Cardiac muscle cell (in vitro differentiated cells and primary cell): ENCODE data around the gene CFAP46. TPM values are rescaled to one million over a fixed set of nuclear protein-coding genes. Genes with fewer than 3 reads are reported as not detected.

Experiments used
- DNase-seq, 2 donors: peaks; one replicate each; pipeline versions ENCODE4 v3.0.0 to v3.0.0-alpha.2; 2010 to 2017; ENCODE audit warnings: low read depth in 1 of 2, low spot score in 1 of 2
- H3K27ac ChIP-seq: fragments of 200-600 bp; sonication (generic); 2 replicates; pipeline ENCODE4 v1.5.1; 2016
- H3K27me3 ChIP-seq: fragments of 200-600 bp; sonication (generic); 2 replicates; pipeline ENCODE4 v1.6.0; 2016; ENCODE audit warnings: control low read depth
- H3K36me3 ChIP-seq: fragments of 200-600 bp; sonication (generic); 2 replicates; pipeline ENCODE4 v1.5.1; 2016; ENCODE audit warnings: control low read depth
- H3K4me1 ChIP-seq: fragments of 200-600 bp; sonication (generic); 2 replicates; pipeline ENCODE4 v1.8.1; 2017; ENCODE audit warnings: low read depth, mild to moderate bottlenecking, mixed run types
- H3K4me3 ChIP-seq: fragments of 200-600 bp; sonication (generic); 2 replicates; pipeline ENCODE4 v1.5.1; 2016; ENCODE audit warnings: mild to moderate bottlenecking
- H3K9me3 ChIP-seq: fragments of 200-600 bp; sonication (generic); 2 replicates; pipeline ENCODE4 v1.5.1; 2017; ENCODE audit warnings: low read depth, mild to moderate bottlenecking, control low read depth
- CTCF ChIP-seq: IDR thresholded peaks from 2 replicates; pipeline ENCODE4 v1.5.1; 2012; ENCODE audit warnings: low read depth, mild to moderate bottlenecking, low read length
- polyA plus RNA-seq: library from polyadenylated mRNA; unstranded; fragments of >200 nt; fragmentation: Nextera tagmentation; extraction: Ambion mirVana; gene quantifications from 2 replicates; pipeline ENCODE4 v1.2.1, GENCODE V29; 2016
- total RNA-seq: library from RNA; depleted of rRNA; stranded (reverse); fragments of >200 nt; gene quantifications from 2 replicates; pipeline ENCODE4 v1.2.3, GENCODE V29; 2016

Gene CFAP46
- total and polyA plus RNA-seq, 2 experiments from 2014 or later = 2.8 to 4.5 TPM

- no peak for TF ChIP-seq CTCF
- Histone ChIP-seq H3K4me1 (no peaks in the 10 kb centered on the region), H3K27me3 (no peaks in the 10 kb centered on the region), H3K9me3 (no peaks in the 10 kb centered on the region), H3K36me3 (no peaks in the 10 kb centered on the region), H3K4me3 (no peak overlapping the region), H3K27ac (no peak overlapping the region)
- DNase-seq = peak in 1 of 2 donors; percentile 6
These were observed 31.2 kb downstream of the CFAP46 start for GRCh38 chr10:132910901-132911785.

- H3K27me3 ChIP-seq = no peaks in the 10 kb centered on the region
- H3K4me3 ChIP-seq = no peak overlapping the region
- H3K9me3 ChIP-seq = no peaks in the 10 kb centered on the region
- TF ChIP-seq CTCF = no peak
- no peak overlapping the region for H3K27ac ChIP-seq
- H3K4me1 ChIP-seq = no peaks in the 10 kb centered on the region
- H3K36me3 ChIP-seq = no peaks in the 10 kb centered on the region
- no peak for DNase-seq
These were observed 32.0 kb downstream of the CFAP46 start for GRCh38 chr10:132910186-132910880.

- Histone ChIP-seq H3K27ac (no peak overlapping the region), H3K9me3 (no peaks in the 10 kb centered on the region), H3K4me3 (no peak overlapping the region), H3K4me1 (no peaks in the 10 kb centered on the region), H3K36me3 (no peaks in the 10 kb centered on the region), H3K27me3 (no peaks in the 10 kb centered on the region)
- TF ChIP-seq CTCF = no peak
- DNase-seq = no peak
These were observed 32.8 kb downstream of the CFAP46 start for GRCh38 chr10:132909491-132910071.

- TF ChIP-seq CTCF = no peak
- H3K9me3 ChIP-seq = no peaks in the 10 kb centered on the region
- H3K36me3 ChIP-seq = no peaks in the 10 kb centered on the region
- no peak overlapping the region for H3K4me3 ChIP-seq
- no peak for DNase-seq
- no peak overlapping the region for H3K27ac ChIP-seq
- no peaks in the 10 kb centered on the region for H3K27me3 ChIP-seq
- H3K4me1 ChIP-seq = no peaks in the 10 kb centered on the region
These were observed 33.6 kb downstream of the CFAP46 start for GRCh38 chr10:132908621-132909295.
